GM13976 (cell line): ENCODE measurements around the gene TCF7L1.

Source experiments
- DNase-seq: peaks from one replicate; pipeline ENCODE4 v3.0.0; 2012; ENCODE audit warnings: low spot score
- CTCF ChIP-seq: IDR thresholded peaks from 2 replicates; pipeline ENCODE4 v1.5.1; 2012; ENCODE audit warnings: borderline replicate concordance, mild to moderate bottlenecking; ENCODE audit not compliant: insufficient read depth; ENCODE audit errors: extremely low read depth, missing control alignments, control extremely low read depth
- in situ Hi-C: fragments of 300-500 bp; cut with MboI; formaldehyde crosslinking; loops from one replicate; pipeline ENCODE4 v1.12.0; 2022; ENCODE audit warnings: low sequenced_read_pairs, mixed read lengths, inconsistent platforms; ENCODE audit not compliant: unreplicated experiment

The TCF7L1 gene

GRCh38 chr2:85281553-85281952 is 148.4 kb downstream of the TCF7L1 start:
- TF ChIP-seq CTCF = no peak
- no peak for DNase-seq
- in situ Hi-C loops = loop anchor here (10.0 to 25.0 kb wide), 3 partner anchors 217 to 794 kb away; no protein-coding TSS in a partner anchor

GRCh38 chr2:85282914-85283313 is 149.7 kb downstream of the TCF7L1 start:
- no peak for DNase-seq
- TF ChIP-seq CTCF = no peak
- in situ Hi-C loops = loop anchor here (10.0 to 25.0 kb wide), 3 partner anchors 218 to 796 kb away; no protein-coding TSS in a partner anchor

- TF ChIP-seq CTCF = no peak
- no peak for DNase-seq
- in situ Hi-C loops = loop anchor here (10.0 to 25.0 kb wide), 3 partner anchors 219 to 796 kb away; no protein-coding TSS in a partner anchor
These were observed 150.4 kb downstream of the TCF7L1 start for GRCh38 chr2:85283641-85284040.

- no peak for TF ChIP-seq CTCF
- in situ Hi-C loops = loop anchor here (10.0 to 25.0 kb wide), 3 partner anchors 222 to 800 kb away; no protein-coding TSS in a partner anchor
- no peak for DNase-seq
These were observed 153.7 kb downstream of the TCF7L1 start for GRCh38 chr2:85286918-85287317.

- no peak for DNase-seq
- in situ Hi-C loops = loop anchor here (10.0 to 25.0 kb wide), 3 partner anchors 223 to 800 kb away; no protein-coding TSS in a partner anchor
- TF ChIP-seq CTCF = no peak
These were observed 154.5 kb downstream of the TCF7L1 start for GRCh38 chr2:85287721-85288120.

- no peak for DNase-seq
- TF ChIP-seq CTCF = no peak
- in situ Hi-C loops = loop anchor here (10.0 to 25.0 kb wide), 3 partner anchors 223 to 801 kb away; no protein-coding TSS in a partner anchor
These were observed 155.1 kb downstream of the TCF7L1 start for GRCh38 chr2:85288244-85288725.
